GM21423 (cell line): Measurements from ENCODE around the gene CGN.
"Not testable (repeated sequence)": the region's sequence is repeated elsewhere in the genome, so short reads cannot be mapped to it uniquely, and the experiment has no call there.

Experiments used
- ATAC-seq: cut with Tn5 transposase; IDR thresholded peaks from one replicate; pipeline ENCODE4 v1.9.1; 2021; ENCODE audit warnings: mild to moderate bottlenecking, moderate library complexity; ENCODE audit not compliant: unreplicated experiment

The CGN gene

DNA sequence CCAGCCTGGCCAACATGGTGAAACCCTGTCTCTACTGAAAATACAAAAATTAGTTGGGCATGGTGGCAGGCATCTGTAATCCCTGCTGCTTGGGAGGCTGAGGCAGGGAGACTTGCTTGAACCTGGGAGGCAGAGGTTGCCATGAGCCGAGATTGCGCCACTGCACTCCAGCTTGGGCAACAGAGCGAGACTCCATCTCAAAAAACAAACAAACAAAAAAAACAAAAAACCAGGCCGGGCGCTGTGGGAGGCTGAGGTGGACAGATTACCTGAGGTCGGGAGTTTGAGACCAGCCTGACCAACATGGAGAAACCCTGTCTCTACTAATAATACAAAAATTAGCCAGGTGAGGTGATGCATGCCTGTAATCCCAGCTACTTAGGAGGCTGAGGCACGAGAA, 11.2 kb downstream of the CGN start:
- ATAC-seq: not testable (repeated sequence)

DNA sequence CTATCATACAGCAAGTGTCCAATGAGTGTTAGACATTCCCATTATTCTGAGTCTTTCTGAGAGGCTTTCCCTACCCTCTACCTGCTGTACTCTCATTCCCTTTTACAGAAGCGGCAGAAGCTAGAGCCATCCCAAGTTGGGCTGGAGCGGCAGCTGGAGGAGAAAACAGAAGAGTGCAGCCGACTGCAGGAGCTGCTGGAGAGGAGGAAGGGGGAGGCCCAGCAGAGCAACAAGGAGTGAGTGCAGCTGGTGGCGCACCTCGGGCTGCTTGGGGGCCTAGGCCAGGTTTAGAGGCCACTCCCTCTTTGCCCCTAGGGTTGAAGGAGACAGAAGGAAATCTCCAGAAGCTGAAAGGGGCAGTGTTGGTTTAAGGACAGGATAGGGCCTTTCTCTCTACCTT, 12.1 kb downstream of the CGN start:
- no peak for ATAC-seq

- ATAC-seq: no peak
Measured at GRCh38 chr1:151524736-151525135, 13.5 kb downstream of the CGN start.

DNA sequence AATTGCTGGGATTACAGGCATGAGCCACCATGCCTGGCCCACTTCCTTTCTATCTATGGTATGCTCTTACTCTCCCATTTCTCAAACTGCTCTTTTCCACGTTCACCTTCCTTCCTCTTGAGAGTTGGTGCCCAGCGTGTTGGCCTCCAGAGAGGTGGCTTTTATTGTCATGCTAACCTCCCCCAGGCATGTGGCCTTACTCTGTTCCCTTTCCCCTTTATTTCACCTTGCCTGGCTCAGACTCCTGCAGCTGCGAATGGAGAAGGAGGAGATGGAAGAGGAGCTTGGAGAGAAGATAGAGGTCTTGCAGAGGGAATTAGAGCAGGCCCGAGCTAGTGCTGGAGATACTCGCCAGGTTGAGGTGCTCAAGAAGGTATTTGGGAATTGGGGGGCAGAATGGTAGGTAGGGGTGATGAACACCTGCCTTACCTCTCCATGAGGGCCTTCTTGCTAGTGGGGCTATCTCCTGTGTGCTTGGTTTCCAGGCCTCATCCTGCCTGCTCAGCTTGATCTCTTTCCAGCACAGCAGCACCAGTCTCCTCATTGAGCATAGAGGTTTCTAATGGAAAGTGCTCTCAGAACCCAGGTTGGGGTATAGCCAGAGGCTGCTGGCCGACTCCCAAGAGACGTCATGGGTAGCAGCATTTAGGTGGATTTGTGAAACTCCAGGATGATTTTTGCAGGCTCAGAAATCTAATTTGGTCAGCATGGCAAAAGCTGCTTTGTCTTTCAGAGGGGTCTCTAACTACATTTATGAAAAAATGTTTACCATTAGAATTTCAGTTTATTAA, 15.7 kb downstream of the CGN start:
- no peak for ATAC-seq

DNA sequence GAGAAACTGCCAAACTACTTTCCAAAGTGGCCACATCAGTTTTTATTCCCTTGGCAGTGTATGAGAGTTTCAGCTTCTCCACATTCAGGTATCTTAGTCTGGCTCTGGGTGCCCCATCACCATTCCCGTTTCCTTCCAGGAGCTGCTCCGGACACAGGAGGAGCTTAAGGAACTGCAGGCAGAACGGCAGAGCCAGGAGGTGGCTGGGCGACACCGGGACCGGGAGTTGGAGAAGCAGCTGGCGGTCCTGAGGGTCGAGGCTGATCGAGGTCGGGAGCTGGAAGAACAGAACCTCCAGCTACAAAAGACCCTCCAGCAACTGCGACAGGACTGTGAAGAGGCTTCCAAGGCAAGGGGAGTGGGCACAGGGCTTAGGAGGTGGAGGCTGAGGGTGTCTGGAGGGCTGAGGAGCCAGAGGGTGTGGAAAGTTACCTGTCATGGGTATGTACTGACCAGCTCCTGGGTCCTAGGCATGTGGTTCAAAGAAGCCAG, 18.1 kb downstream of the CGN start:
- no peak for ATAC-seq

DNA sequence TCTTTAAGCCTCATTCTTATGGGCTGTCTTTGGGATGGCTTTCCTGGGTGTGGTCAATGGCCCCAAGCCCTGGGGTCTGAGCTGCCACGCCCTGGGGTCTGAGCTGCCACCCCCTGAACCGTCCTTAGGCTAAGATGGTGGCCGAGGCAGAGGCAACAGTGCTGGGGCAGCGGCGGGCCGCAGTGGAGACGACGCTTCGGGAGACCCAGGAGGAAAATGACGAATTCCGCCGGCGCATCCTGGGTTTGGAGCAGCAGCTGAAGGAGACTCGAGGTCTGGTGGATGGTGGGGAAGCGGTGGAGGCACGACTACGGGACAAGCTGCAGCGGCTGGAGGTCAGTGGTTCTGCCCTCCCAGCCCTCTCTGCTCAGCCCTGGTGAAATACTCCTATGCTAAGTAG, 18.6 kb downstream of the CGN start:
- ATAC-seq: no peak

DNA sequence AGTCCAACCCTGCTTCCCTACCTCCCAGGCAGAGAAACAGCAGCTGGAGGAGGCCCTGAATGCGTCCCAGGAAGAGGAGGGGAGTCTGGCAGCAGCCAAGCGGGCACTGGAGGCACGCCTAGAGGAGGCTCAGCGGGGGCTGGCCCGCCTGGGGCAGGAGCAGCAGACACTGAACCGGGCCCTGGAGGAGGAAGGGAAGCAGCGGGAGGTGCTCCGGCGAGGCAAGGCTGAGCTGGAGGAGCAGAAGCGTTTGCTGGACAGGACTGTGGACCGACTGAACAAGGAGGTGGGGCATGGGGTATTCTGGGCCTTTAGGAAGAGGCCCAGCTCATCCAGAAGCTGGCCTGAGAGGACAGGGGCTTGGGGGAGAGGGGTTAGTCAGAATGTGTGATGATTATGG, 19.3 kb downstream of the CGN start:
- ATAC-seq: no peak

DNA sequence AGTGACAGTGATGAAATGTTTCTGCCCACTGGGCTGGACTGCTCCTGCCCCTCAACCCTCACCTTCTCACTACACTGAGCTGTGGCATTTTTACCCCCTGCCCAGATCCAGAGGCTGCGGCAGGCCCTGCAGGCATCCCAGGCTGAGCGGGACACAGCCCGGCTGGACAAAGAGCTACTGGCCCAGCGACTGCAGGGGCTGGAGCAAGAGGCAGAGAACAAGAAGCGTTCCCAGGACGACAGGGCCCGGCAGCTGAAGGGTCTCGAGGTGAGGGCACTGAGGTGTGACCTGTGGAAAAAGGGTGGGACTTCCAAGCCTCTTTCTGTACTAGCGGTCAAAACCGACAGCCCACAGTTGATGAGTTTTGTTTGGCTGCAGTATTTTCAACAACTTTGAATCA, 22.7 kb downstream of the CGN start:
- ATAC-seq: no peak

GRCh38 chr1:151534662-151535278, 23.6 kb downstream of the CGN start:
- no peak for ATAC-seq

DNA sequence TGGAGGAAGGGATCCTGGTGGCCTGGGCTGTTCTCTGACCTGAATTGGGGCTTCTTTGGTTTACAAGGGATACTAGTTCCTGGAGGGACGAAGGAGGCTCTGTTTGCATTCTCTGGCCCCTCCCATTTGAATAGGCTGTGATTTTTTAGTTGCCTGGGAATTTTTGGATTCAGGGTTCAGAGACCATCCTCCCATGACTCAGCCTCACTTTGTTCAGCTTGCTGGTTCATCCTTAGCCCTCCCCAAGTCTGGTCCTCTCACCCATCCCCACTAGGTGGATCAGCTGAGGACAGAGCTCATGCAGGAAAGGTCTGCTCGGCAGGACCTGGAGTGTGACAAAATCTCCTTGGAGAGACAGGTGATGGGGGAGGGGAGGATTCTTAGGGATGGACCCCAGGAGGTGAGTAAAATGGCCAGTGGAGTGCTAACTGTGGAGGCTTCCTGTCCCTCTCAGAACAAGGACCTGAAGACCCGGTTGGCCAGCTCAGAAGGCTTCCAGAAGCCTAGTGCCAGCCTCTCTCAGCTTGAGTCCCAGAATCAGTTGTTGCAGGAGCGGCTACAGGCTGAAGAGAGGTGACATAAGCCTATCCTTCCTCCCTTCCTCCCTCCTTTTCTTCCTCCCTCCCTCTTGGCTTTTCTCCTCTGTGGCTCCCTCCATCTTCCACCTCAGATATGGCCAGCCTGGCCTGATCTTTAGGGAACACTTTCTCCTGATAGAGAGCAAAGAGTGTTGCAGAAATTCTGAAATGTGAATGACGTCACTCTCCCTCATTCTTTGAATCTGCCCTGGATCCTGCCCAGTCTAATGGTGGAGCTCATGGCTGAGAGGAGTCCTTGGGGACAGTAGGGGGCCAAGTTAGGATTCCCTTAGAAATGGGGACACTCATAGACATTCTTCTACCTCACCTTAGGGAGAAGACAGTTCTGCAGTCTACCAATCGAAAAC, 24.4 kb downstream of the CGN start:
- no peak for ATAC-seq

DNA sequence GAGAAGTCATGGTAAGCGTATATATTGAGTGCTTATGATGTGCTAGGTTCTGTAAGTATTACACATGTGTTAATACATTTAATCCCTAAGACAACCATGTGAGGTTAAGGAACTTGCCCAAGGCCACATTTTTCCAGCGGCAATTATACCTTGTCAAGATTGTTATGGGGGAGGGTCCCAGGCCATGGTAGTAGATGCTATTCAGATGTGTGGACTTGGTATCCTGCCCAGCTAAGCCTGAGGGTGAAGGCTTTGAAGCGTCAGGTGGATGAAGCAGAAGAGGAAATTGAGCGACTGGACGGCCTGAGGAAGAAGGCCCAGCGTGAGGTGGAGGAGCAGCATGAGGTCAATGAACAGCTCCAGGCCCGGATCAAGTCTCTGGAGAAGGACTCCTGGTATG, 25.3 kb downstream of the CGN start:
- no peak for ATAC-seq

DNA sequence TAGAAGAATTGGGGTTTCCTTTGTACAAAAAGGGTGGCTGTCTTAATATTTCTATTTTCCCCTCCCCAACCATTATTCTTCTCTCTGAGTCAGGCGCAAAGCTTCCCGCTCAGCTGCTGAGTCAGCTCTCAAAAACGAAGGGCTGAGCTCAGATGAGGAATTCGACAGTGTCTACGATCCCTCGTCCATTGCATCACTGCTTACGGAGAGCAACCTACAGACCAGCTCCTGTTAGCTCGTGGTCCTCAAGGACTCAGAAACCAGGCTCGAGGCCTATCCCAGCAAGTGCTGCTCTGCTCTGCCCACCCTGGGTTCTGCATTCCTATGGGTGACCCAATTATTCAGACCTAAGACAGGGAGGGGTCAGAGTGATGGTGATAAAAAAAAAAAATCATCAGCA, 25.9 kb downstream of the CGN start:
- ATAC-seq: no peak

DNA sequence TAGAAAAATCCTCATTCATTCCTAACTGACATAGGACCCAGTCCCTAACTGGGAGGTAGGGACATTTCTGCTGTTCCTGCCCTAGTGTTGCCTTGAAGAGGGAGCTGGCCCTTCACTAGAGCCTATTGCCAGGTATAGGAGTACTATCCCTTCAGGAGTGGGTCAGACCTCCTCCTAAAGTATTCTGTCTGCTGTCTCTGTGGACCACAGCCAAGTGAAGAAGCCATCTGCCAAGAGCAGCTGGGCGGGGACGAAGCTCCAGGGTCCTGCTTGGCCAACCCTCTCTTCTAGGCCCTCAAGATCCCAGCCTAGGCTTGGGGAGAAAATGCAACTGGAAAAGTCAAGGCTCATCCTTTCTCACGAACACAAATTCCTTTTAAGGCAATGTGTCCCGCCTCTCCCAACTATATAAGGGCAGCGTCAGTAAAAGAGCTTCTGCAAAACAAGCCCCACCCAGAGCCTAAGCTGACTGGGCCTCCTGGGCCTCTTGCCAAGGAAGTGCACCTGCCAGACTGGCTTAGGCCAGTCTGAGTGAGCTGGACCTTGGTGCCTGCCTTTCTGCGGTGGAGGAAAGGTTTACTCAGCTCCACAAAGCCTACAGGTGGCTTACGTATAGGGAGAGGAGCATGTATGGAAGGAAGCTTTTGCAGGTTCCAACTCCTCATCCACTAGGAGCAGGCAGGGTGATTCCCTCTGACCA, 28.3 kb downstream of the CGN start:
- peak; percentile 42 for ATAC-seq

GRCh38 chr1:151540021-151540981, 29.1 kb downstream of the CGN start, which contains the start of gene TUFT1:
Gene TUFT1, plus strand, starts transcription at chr1:151540309. Its CDS starts 58 bp downstream, at chr1:151540367.
- peak; percentile 90 for ATAC-seq

- ATAC-seq: no peak
Measured at GRCh38 chr1:151540982-151541377, 29.8 kb downstream of the CGN start.

DNA sequence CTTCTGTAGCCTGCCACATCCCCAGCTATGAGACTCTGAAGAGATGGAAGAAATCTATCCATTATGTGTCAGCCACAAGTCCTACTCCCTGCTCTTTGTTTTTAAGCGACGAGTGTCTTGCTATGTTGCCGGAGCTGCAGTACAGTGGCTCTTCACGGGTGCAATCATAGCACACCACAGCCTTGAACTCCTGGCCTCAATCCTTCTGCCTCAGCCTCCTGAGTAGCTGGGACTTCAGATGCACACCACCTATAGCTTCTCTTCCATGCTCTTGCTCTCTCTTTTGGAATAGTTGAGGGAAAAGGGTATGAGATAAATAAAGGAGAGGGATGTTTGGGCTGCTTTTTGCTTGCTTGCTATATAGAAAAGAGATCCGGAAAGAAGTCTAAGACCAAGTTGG, 30.6 kb downstream of the CGN start:
- no peak for ATAC-seq

- ATAC-seq: no peak
Measured at GRCh38 chr1:151542710-151543129, 31.5 kb downstream of the CGN start.

- ATAC-seq: no peak
Measured at GRCh38 chr1:151545542-151545941, 34.4 kb downstream of the CGN start.
